Right renal cortex interstitium (tissue), 3 donors: ENCODE data around the gene GRID1. TPM values are rescaled to one million over a fixed set of nuclear protein-coding genes. Genes with fewer than 3 reads are reported as not detected.

Experiments used
- DNase-seq, 3 donors: peaks; one replicate each; pipeline ENCODE4 v3.0.0-alpha.2; 2013; ENCODE audit warnings: low read depth in 3 of 3, low spot score in 2 of 3
- polyA plus RNA-seq, 3 donors: library from polyadenylated mRNA; unstranded; fragments of 120-200 nt; gene quantifications; one replicate each; pipeline ENCODE4 v1.2.1, GENCODE V29; 2013; ENCODE audit not compliant: insufficient read length in 3 of 3

GRID1 gene
- polyA plus RNA-seq, 3 donors = 1.6 to 1.8 (median 1.7) TPM

GRCh38 chr10:86371116-86371515 lies 4.5 kb upstream of the GRID1 start:
- DNase-seq = no peak

DNA sequence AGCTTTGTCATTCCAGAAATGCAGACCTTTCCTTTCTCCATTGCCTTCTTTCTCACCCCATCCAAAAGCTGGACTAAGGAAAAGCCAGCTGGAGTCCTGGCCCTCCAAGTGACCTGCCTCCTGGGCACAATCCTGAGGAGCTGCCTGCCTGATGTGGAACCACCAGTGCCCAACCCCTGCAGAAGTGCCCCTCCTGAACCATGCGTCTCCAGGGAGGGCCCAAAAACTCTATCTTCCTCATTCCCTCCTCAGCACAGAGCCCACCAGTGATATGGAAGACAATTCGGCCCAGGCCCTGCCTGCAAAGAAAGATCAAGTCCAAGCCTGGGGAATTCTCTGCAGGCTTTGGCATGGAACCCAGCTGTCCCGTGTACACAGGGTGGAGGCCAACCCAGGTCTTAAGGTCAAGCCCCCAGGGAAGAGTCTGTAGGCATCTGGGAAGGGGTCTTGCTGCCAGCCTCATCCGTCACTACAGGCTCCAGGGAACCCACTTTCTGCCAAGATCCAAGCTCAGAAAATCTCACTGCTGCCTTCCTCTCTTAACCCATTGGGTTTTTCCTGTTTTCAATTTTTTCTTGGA lies 3.5 kb upstream of the GRID1 start:
- DNase-seq = no peak

GRCh38 chr10:86368987-86369386 lies 2.4 kb upstream of the GRID1 start:
- no peak for DNase-seq

- no peak for DNase-seq
Observed at GRCh38 chr10:86368046-86368445, 1.5 kb upstream of the GRID1 start.

DNA sequence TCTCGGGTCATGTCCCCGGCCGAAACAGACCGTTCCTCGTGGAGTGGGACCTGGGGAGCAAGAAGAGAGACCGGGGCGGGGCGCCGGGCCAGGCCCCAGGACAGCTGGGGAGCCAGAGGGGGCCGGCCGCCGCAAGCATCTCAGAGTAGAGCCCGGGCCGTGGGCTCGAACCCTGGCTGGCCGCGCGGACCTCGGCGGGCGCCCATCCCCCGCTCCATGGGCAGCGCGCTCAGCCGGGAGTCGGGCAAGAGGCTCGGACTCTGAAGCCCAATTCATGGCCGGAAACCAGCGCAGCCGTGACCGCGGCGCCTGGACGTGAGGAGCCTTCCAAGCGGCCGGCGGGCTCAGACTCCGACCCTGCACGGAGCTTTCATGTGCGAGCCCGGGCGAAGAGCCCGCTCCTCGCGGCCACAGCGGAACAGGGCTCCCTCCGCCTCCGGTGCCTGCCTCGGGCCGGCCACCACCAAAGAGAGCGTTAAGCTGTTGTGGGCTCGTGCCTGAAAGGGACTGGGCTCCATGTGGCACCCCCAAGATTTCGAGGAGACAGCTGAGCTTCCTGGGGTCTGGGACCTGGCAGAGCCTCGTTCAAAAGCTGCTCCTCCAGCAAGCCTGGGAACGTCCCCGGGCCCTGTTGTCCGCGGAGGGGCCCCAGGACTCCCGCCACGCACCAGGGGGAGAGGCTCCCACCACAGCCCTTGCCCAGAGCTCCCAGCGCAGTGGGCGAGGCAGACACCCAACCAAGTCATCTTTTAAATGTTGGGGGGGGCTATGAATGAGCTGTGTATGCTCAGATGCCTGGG lies 757 bp upstream of the GRID1 start:
- DNase-seq = no peak

DNA sequence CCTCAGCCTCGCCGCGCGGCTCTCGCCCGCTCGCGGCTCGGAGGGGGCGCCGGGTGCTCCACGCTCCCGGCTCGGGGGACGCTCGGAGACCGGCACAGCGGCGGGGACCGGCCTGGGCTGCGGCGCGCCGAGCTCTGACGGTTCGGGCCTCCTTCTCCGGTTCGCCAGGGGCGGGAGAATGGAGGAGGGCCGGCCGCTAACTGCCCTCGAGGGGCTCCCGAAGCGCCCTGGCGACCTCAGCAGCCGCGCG lies 232 bp upstream of the GRID1 start:
- no peak for DNase-seq

- no peak for DNase-seq
Observed at GRCh38 chr10:86365346-86366032, 1.1 kb downstream of the GRID1 start.

GRCh38 chr10:86364491-86365345 lies 1.9 kb downstream of the GRID1 start:
- DNase-seq = no peak

DNA sequence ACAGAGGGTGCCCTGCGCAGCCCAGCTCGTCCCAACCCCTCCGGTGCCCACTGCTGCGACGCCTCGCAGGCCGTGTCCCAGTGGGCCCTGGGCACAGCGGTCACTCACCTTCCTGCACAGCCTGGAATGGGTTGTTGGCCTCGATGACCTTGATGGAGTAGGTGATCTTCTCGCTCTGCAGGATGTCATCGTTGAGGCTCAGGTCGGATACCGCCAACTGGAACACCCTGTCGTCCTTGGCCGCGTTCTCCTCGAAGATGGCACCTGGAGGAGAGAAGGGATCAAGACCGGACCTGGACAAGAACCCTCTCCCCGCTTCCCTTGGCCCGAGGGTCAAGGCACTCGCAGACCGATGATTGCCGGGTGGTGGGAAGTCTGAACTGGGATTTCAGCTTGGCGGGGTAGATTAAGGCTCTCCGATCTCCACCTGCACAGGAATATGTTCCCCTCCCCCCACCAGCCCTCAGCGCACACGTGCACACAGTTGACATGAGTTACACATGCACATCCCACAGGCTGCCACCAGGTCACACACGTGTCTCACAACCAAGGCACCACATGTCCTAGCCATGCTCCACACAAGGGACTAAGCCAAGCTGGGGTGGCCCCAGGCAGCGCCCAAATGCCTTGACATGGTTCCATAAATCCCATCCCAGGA lies 2.6 kb downstream of the GRID1 start:
- DNase-seq = no peak

DNA sequence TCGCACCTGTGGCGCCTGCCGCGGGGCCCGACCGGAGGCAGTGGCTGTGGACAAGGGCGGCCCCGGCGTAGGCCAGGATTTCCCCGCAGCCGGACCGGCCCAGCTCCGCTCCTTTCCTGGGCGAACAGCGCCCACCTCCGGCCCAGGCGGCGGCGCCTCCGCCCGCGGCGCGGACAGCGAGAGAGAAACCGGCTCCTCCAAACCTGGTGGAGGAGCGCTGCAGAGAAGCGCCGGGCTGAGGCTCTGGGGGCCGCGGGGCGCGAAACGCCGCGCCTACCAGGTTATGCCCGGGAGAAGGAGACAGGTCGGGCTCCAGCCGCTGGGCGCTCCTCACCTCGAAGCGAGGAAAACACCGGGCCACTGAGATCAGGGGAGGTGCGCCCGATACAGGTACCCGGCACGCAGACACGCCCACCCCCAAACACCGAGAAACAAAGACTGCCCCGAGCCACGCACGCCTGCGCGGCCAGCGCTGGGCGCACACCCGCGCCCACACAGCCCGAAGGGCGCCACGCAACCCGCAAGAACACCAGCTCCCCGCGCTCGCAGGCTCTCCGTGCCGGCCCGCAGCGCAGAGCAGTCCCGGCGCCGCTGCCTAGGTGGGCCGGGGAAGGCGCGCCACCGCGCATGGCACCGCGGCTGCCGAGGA lies 3.3 kb downstream of the GRID1 start:
- DNase-seq = no peak

GRCh38 chr10:86362586-86363183 lies 3.9 kb downstream of the GRID1 start:
- no peak for DNase-seq

DNA sequence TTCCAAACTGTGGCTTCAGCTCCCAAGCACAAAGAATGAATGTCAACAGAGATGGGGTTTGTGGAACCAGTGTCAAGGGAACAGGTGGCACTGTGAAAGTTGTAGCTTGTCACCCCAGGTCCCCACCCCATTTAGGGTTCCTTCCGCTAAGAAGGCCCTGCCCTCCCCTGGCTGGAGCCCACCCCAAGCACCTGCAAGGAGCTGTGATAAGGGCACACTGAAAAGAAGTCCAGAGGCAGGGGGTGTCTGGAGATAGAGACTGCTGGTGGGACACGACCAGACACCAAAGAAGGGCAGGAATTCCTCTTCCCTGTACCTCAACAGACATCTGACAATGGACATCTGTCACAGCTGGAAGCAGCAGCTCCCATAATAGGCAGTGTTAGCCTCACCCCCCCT lies 4.5 kb downstream of the GRID1 start:
- DNase-seq = no peak

GRCh38 chr10:86361156-86362128 lies 5.2 kb downstream of the GRID1 start:
- DNase-seq = no peak

- no peak for DNase-seq
Observed at GRCh38 chr10:86360657-86361056, 5.9 kb downstream of the GRID1 start.

DNA sequence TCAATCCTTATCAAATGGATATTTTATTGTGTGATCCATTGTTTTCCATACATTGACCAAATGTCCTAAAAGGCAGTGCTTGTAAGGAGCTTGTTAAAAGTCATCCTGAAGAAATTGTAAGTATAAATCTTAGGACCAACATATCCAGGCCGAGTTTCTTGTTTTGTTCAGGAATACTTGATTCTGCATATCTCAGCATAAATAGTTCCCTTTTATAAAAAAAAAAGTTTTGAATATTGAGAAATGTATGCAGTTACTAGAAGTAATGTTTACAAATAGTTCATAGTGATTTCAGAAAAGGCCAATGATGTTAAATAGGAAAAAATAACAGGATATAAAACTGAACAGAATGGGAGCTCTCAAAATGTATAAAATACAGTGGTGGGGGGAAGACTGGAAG lies 6.6 kb downstream of the GRID1 start:
- no peak for DNase-seq

DNA sequence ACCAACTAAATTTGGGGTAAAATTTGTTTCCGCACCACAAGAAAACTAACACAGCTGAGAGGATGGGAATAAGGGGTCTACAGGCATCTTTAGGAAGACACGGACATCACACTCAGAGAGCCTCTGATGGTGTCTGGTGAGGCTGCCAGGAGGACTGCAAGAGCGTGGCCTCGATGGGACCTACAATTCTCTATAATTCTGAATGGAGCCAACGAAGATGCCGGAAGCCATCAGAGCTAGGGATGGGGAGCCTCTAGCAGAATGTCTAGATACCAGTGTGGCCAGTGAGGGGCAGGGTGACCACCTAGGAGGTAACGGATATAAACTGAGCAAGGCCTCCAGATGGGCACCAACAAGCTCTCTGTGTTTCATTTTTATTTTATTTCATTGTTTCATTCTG lies 7.5 kb downstream of the GRID1 start:
- DNase-seq = no peak

GRCh38 chr10:86357676-86358075 lies 8.9 kb downstream of the GRID1 start:
- DNase-seq = no peak

- DNase-seq = no peak
Observed at GRCh38 chr10:86357041-86357440, 9.6 kb downstream of the GRID1 start.

GRCh38 chr10:86356296-86356695 lies 10.3 kb downstream of the GRID1 start:
- no peak for DNase-seq
